HepG2 (cell line): ENCODE measurements around the gene GRK5. TPM values are rescaled to one million over a fixed set of nuclear protein-coding genes. Genes with fewer than 3 reads are reported as not detected.

Experiments
- CERS6 ChIP-seq: sonication (generic); formaldehyde crosslinking; IDR thresholded peaks from 2 replicates; pipeline ENCODE4 v1.5.0; 2020; ENCODE audit warnings: missing genetic modification reagents
- HIVEP1 ChIP-seq: sonication (generic); formaldehyde crosslinking; IDR thresholded peaks from 2 replicates; pipeline ENCODE4 v1.4.0; 2020; ENCODE audit warnings: mild to moderate bottlenecking, missing genetic modification reagents
- KLF6 ChIP-seq: IDR thresholded peaks from 2 replicates; pipeline ENCODE4 v1.8.0; 2016; ENCODE audit warnings: missing biosample characterization, missing genetic modification reagents
- KMT2B ChIP-seq: IDR thresholded peaks from 2 replicates; pipeline ENCODE4 v1.6.1; 2016; ENCODE audit warnings: missing genetic modification reagents, missing compliant biosample characterization
- MED1 ChIP-seq: sonication (generic); formaldehyde crosslinking; IDR thresholded peaks from 2 replicates; pipeline ENCODE4 v1.4.0; 2020; ENCODE audit warnings: missing genetic modification reagents
- MTERF4 ChIP-seq: sonication (generic); formaldehyde crosslinking; IDR thresholded peaks from 2 replicates; pipeline ENCODE4 v1.8.0; 2023; ENCODE audit warnings: mild to moderate bottlenecking, missing genetic modification reagents
- NPAS2 ChIP-seq: sonication (generic); formaldehyde crosslinking; IDR thresholded peaks from 2 replicates; pipeline ENCODE4 v1.8.0; 2022; ENCODE audit warnings: mild to moderate bottlenecking, missing genetic modification reagents, borderline replicate concordance
- NR2C2 ChIP-seq: sonication (generic); formaldehyde crosslinking; IDR thresholded peaks from 2 replicates; pipeline ENCODE4 v1.4.0; 2020; ENCODE audit warnings: missing genetic modification reagents, mild to moderate bottlenecking, moderate library complexity, borderline replicate concordance
- PITX1 ChIP-seq: sonication (generic); formaldehyde crosslinking; IDR thresholded peaks from 2 replicates; pipeline ENCODE4 v1.5.1; 2020; ENCODE audit warnings: mild to moderate bottlenecking, missing genetic modification reagents
- POLR2A ChIP-seq, 2 experiments: IDR thresholded peaks; 2 replicates each; pipeline ENCODE4 v1.6.1; 2011; ENCODE audit warnings: low read depth in 2 of 2, low read length in 2 of 2, mild to moderate bottlenecking in 1 of 2, moderate library complexity in 1 of 2; ENCODE audit not compliant: insufficient read depth in 1 of 2
- ZNF235 ChIP-seq: sonication (generic); formaldehyde crosslinking; IDR thresholded peaks from 2 replicates; pipeline ENCODE4 v1.8.1; 2023; ENCODE audit warnings: mild to moderate bottlenecking, missing genetic modification reagents, borderline replicate concordance
- ZNF24 ChIP-seq: fragments of 450-650 bp; IDR thresholded peaks from 2 replicates; pipeline ENCODE4 v1.6.1; 2017; ENCODE audit warnings: antibody characterized with exemption, mild to moderate bottlenecking
- ZNF510 ChIP-seq: sonication (generic); formaldehyde crosslinking; IDR thresholded peaks from 2 replicates; pipeline ENCODE4 v1.4.0; 2020; ENCODE audit warnings: low read depth, mild to moderate bottlenecking, missing genetic modification reagents
- ZNF556 ChIP-seq: sonication (generic); formaldehyde crosslinking; IDR thresholded peaks from 2 replicates; pipeline ENCODE4 v1.4.0; 2020; ENCODE audit warnings: mild to moderate bottlenecking, missing genetic modification reagents, borderline replicate concordance
- ZNF605 ChIP-seq: sonication (generic); formaldehyde crosslinking; IDR thresholded peaks from 2 replicates; pipeline ENCODE4 v1.8.0; 2022; ENCODE audit warnings: mild to moderate bottlenecking, missing genetic modification reagents
- polyA plus RNA-seq, 8 experiments: library from polyadenylated mRNA; depleted of rRNA in 3 of 8; stranded (reverse) in 7 of 8; unstranded in 1 of 8; fragments of >200 nt; fragmentation: Illumina TruSeq in 4 of 8; extraction: Trizol in 4 of 8; gene quantifications; 2 replicates each; pipeline versions ENCODE4 v1.2.1 to v1.2.3, GENCODE V29; 2011 to 2016; ENCODE audit warnings: low read depth in 4 of 8, missing spikeins in 1 of 8, mixed read lengths in 1 of 8; ENCODE audit not compliant: insufficient read depth in 1 of 8
- total RNA-seq, 5 experiments: library from RNA; depleted of rRNA; stranded (reverse); fragments of >200 nt; fragmentation: Illumina TruSeq; extraction: Trizol; gene quantifications; 2 replicates each; pipeline ENCODE4 v1.2.3, GENCODE V29; 2016; ENCODE audit warnings: low read depth in 1 of 5
- TF ChIP-seq, protein P1 (sequence below): sonication (generic); formaldehyde crosslinking; IDR thresholded peaks from 2 replicates; pipeline ENCODE4 v1.4.0; 2020; ENCODE audit warnings: missing genetic modification reagents
- TF ChIP-seq, protein P2 (sequence below): sonication (generic); formaldehyde crosslinking; IDR thresholded peaks from 2 replicates; pipeline ENCODE4 v1.5.0; 2020; ENCODE audit warnings: mild to moderate bottlenecking, missing genetic modification reagents

The GRK5 gene
- total and polyA plus RNA-seq, 2 of the 13 experiments (the other 11 are each of a cell fraction or from before 2014, with no cell fraction given) = 10.4 to 12.6 TPM

DNA sequence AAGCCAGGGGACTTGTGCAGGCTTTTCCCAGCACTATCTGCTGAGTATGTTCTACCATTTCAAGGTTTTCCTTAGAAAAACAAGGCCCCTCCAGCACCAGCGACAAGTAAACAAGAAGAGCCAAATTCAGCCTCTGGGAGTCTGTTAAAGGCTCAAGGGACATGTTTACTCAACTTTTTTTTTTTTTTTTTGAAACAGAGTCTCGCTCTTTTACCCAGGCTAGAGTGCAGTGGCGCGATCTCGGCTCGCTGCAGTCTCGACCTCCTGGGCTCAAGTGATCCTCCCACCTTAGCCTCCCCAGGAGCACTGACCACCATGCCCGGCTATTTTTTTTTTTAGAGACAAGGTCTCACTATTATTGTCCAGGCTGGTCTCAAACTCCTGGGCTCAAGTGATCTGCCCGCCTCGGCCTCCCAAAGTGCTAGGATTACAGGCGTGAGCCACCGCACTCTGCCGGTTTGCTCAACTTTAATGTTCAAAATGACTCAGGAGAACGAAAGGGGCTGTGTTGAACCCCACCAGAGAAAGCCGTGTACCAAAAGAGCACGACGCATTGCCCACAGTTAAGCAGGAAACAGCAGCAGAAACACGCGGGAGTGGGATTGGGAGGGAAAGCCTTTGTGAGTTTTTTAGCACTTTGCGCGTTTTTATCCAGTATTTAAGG lies 29.5 kb upstream of the GRK5 start (continued):
- TF ChIP-seq, protein P1, sequence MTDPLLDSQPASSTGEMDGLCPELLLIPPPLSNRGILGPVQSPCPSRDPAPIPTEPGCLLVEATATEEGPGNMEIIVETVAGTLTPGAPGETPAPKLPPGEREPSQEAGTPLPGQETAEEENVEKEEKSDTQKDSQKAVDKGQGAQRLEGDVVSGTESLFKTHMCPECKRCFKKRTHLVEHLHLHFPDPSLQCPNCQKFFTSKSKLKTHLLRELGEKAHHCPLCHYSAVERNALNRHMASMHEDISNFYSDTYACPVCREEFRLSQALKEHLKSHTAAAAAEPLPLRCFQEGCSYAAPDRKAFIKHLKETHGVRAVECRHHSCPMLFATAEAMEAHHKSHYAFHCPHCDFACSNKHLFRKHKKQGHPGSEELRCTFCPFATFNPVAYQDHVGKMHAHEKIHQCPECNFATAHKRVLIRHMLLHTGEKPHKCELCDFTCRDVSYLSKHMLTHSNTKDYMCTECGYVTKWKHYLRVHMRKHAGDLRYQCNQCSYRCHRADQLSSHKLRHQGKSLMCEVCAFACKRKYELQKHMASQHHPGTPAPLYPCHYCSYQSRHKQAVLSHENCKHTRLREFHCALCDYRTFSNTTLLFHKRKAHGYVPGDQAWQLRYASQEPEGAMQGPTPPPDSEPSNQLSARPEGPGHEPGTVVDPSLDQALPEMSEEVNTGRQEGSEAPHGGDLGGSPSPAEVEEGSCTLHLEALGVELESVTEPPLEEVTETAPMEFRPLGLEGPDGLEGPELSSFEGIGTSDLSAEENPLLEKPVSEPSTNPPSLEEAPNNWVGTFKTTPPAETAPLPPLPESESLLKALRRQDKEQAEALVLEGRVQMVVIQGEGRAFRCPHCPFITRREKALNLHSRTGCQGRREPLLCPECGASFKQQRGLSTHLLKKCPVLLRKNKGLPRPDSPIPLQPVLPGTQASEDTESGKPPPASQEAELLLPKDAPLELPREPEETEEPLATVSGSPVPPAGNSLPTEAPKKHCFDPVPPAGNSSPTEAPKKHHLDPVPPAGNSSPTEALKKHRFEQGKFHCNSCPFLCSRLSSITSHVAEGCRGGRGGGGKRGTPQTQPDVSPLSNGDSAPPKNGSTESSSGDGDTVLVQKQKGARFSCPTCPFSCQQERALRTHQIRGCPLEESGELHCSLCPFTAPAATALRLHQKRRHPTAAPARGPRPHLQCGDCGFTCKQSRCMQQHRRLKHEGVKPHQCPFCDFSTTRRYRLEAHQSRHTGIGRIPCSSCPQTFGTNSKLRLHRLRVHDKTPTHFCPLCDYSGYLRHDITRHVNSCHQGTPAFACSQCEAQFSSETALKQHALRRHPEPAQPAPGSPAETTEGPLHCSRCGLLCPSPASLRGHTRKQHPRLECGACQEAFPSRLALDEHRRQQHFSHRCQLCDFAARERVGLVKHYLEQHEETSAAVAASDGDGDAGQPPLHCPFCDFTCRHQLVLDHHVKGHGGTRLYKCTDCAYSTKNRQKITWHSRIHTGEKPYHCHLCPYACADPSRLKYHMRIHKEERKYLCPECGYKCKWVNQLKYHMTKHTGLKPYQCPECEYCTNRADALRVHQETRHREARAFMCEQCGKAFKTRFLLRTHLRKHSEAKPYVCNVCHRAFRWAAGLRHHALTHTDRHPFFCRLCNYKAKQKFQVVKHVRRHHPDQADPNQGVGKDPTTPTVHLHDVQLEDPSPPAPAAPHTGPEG = 0 out of 2 replicates have a peak, but pooled peaks have one; percentile 1
- no peak for TF ChIP-seq HIVEP1 (CRISPR knock-in tag)
- TF ChIP-seq, protein P2, sequence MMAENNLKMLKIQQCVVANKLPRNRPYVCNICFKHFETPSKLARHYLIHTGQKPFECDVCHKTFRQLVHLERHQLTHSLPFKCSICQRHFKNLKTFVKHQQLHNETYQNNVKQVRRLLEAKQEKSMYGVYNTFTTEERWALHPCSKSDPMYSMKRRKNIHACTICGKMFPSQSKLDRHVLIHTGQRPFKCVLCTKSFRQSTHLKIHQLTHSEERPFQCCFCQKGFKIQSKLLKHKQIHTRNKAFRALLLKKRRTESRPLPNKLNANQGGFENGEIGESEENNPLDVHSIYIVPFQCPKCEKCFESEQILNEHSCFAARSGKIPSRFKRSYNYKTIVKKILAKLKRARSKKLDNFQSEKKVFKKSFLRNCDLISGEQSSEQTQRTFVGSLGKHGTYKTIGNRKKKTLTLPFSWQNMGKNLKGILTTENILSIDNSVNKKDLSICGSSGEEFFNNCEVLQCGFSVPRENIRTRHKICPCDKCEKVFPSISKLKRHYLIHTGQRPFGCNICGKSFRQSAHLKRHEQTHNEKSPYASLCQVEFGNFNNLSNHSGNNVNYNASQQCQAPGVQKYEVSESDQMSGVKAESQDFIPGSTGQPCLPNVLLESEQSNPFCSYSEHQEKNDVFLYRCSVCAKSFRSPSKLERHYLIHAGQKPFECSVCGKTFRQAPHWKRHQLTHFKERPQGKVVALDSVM (CRISPR knock-in tag) = peak; percentile 99
- TF ChIP-seq ZNF605 (CRISPR knock-in tag) = no peak
- TF ChIP-seq KLF6 (CRISPR knock-in tag) = no peak
- TF ChIP-seq CERS6 (CRISPR knock-in tag) = no peak
- TF ChIP-seq ZNF556 (CRISPR knock-in tag) = no peak
- no peak for TF ChIP-seq KMT2B (CRISPR knock-in tag)
- no peak for TF ChIP-seq ZNF510
- TF ChIP-seq ZNF235 (CRISPR knock-in tag) = no peak
- no peak for TF ChIP-seq NPAS2 (CRISPR knock-in tag)
- peak; percentile 42 for TF ChIP-seq MED1
- TF ChIP-seq MTERF4 = no peak
- peak; percentile 15; the same call in 1 of the 2 replicates for TF ChIP-seq NR2C2
- no peak for TF ChIP-seq POLR2A (IDR thresholded peaks at IDR 0.05; ENCODE audit: insufficient read depth in 1 of 2, low read depth in 2 of 2, low read length in 2 of 2)
- TF ChIP-seq ZNF24 = no peak
- TF ChIP-seq PITX1 (CRISPR knock-in tag) = 0 out of 2 replicates have a peak, but pooled peaks have one; percentile 42
